Stimulated activated CD8-positive, alpha-beta memory T cell treated with anti-CD3 and anti-CD28 coated beads, Interleukin-12 subunit alpha, Interleukin-12 subunit beta, amount 100 ng/mL, for 1 hour (primary cell): ENCODE results near the gene U2AF2.

Source experiments
- DNase-seq: peaks from one replicate; pipeline ENCODE4 v3.0.0-alpha.2; 2020; ENCODE audit warnings: low read depth

U2AF2 gene

DNA sequence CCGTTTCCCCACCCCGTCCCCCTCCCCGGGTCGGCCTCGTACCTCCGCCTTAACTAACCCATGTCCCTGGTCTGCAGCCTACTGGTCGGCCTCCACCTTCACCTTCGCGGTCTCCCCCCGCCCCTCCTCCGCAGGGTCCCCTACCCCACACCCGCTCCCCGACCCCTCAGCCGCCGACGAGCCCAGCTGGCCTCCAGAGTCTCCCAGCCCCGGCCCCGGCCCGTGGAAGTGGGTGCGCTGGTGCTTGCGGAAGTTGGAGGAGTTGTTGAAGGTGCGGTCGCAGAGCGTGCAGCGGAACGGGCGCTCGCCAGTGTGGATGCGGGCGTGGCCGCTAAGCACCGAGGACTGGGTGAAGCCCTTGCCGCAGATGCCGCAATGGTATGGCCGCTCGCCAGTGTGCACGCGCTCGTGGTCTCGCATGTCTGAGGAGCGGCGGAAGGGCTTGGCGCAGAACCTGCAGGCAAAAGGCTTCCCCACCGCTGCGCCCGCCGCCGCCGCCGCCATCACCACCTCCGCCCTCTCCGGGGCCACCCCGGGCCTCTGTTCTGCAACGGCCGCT lies 33.1 kb upstream of the U2AF2 start:
- DNase-seq = no peak

DNA sequence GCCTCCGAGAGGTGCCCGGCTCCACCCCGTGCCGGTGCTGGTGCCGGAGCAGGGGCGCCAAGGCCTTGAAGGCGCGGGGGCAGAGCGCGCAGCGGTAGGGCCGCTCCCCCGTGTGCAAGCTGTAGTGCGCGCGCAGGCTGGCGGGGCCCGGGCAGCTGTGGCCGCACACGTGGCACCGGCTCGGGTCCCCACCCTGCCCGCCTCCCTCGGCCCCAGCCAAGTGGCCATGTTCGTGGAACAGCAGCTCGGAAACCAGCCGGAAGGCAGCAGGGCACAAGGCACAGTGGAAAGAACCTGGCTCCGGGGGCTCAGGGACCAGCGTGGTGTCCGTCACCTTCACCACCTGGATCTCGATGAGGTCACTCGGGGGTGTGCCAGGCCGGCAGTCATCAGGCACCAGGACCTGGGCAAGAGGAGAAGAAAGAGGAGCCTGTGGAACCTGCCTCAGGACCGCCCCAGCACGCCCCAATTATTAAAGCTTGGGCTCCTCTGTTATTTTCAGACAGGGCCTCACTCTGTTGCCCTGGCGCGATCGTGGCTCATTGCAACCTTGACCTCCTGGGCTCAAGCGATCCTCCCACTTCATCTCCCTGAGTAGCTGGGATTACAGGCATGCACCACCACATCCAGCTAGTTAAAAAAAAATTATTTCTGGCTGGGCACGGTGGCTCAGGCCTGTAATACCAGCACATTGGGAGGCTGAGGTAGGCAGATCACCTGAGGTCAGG lies 32.4 kb upstream of the U2AF2 start:
- DNase-seq = no peak

- DNase-seq = no peak
These were observed 31.7 kb upstream of the U2AF2 start for GRCh38 chr19:55623130-55623529.

GRCh38 chr19:55623561-55623960 lies 31.3 kb upstream of the U2AF2 start:
- no peak for DNase-seq

- DNase-seq = peak; percentile 92
These were observed 30.5 kb upstream of the U2AF2 start, which contains the start of gene ZNF784 for GRCh38 chr19:55624109-55625003. TSS of gene ZNF784 (minus strand) at chr19:55624566. CDS start at chr19:55624561, 5 bp downstream.

- no peak for DNase-seq
These were observed 29.9 kb upstream of the U2AF2 start for GRCh38 chr19:55625004-55625326.

- no peak for DNase-seq
These were observed 28.5 kb upstream of the U2AF2 start for GRCh38 chr19:55626350-55626749.

DNA sequence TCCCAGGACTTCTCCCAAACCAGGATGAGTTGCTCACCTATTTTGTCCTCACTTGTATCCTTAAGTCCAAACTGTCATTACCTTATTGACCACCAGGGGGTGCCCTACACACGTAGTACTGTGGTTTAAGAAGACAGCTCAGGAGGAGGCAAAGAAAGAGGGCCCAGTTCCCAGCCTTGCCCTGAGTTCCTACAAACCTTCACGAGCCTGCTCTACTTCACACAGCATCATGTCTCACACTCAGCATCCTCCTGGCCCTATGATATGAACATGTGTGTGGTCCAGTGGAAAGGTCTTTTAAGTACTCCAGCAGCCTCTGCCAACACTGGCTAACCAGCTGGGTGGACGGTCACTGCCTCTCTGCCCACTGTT lies 22.4 kb upstream of the U2AF2 start:
- DNase-seq = peak; percentile 83

- DNase-seq = no peak
These were observed 21.0 kb upstream of the U2AF2 start for GRCh38 chr19:55633861-55634260.

DNA sequence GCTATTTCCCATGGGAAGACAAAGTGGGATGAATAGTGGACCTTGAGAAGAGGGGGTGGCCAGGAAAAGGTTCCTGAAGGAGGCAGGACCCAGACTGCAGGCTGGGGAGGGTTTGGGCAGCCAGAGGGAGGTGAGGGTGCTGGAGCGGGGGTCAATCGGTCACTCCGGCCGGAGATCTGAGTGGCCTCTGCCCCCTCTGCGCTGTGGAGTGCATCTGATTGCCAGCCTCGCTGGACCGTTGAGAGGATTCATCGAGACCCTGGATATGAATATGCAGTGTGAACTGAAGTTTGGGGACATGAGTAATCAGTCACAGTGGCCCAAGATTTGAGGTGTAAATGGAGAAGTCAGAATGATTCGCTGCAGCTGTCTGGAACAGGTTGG lies 19.5 kb upstream of the U2AF2 start:
- no peak for DNase-seq

GRCh38 chr19:55635856-55636440 lies 18.9 kb upstream of the U2AF2 start:
- no peak for DNase-seq

- no peak for DNase-seq
These were observed 18.1 kb upstream of the U2AF2 start for GRCh38 chr19:55636723-55637122.

DNA sequence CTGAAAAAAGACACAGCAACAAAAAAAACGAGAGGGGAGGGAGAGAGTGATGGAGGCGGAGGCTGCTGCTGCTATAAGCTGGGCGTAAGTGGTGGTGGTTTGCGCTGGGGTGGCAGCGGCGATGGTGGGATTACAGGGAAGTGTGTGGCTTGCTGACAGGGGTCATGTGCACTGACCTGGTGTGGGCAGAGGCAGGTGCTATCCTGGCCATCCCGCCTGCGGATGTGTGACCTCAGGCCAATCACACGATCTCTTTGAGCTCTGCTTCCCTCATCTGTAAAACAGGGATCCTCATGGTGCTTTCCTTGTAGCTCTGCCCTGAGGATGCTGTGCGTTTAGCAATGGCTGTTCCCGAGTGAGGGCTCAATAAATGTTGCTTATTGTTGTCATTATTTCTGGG lies 17.3 kb upstream of the U2AF2 start:
- no peak for DNase-seq

GRCh38 chr19:55638864-55639359 lies 15.9 kb upstream of the U2AF2 start:
- DNase-seq = no peak

DNA sequence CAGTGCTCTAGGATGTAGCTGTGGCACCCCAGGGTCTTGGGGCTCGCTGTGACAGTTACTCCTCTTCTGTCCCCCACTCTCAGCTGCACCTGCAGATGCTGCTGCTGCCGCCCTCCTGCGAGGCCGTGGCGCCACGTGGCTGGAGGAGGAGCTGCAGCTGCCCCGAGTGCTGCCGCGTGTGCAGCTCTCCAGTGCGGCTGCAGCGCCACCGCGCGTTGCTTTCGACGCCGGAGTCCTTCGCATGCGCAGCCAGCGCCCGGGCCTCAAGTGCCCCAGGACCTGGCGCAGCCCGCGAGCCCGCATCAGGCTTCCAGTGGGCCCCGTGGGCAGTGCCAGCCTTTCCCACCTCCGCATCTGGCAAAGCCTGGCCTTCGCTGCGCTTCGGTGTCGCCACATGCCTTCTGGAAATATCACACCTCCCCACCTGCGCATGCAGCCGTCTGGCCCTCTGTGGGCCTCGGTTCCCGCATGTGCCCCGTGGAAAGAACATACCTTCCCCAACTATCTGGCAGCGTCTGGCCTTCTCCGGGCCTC lies 14.7 kb upstream of the U2AF2 start:
- no peak for DNase-seq

GRCh38 chr19:55640577-55641425 lies 14.0 kb upstream of the U2AF2 start, which contains the start of gene ZNF580:
TSS of gene ZNF580 (plus strand) at chr19:55641002. CDS start at chr19:55642509, 1,507 bp downstream.
- no peak for DNase-seq

DNA sequence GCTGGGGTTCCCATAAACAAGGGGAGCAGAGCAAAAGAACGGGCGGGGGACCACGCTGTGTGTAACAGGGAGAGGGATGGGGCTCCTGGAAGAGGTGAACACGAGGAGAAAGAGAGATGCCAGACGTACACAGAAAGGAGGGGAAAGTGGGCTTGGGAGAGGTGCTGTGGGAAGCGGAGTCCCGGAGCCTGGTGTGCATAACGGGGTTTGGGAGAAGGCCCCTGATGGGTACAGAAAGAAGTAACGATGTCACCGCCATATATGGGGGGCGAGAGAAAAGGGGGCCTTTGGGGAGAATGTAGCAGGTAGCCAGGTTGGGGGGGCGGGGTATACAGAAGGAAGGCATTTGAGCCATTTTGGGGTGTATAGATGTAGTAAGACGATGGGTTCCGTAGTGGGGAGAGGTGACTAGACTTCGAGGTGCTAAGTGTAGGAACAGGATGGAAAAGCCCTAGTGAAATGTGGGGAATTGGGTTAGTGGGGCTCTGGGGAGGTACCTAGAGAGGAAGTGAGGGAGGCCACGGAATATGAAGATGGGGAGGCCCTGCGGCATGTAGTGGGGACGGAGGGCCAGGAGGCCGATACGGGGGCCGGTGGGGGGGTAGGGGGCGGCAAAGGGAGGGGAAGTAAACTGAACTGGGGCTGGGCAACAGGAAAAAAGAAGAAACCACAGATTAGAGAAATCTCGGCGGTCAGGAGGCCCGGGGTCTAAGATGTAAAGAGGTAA lies 13.2 kb upstream of the U2AF2 start:
- no peak for DNase-seq

DNA sequence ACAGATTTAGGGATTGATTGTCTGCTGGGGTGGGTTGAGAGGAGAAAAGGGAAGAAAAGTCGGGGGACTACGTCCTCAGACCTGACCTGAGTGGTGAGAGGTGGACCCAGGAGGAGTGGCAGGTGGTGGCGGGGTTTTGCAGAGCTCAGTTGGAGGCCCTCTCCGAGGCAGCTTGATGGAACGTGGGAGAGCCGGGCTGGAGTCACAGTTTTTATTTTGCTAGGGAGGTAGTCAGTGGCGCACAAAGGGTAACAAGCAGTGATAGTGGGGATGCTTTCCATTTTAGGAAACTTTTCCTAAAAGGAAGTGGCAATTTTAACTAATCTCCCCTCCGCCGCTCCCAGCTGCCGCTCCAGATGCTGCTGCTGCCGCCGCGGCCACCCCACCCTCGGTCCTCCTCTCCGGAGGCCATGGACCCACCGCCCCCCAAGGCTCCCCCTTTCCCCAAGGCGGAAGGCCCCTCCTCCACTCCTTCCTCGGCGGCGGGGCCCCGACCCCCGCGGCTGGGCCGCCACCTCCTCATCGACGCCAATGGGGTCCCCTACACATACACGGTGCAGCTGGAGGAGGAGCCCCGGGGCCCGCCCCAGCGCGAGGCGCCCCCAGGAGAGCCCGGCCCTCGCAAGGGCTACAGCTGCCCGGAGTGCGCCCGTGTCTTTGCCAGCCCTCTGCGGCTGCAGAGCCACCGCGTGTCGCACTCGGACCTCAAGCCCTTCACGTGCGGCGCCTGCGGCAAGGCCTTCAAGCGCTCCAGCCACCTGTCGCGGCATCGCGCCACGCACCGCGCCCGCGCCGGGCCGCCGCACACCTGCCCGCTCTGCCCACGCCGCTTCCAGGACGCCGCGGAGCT lies 12.5 kb upstream of the U2AF2 start:
- DNase-seq = no peak

GRCh38 chr19:55643003-55643886 lies 11.6 kb upstream of the U2AF2 start, which contains the start of gene ZNF581:
TSS of gene ZNF581 (plus strand) at chr19:55643649. CDS start at chr19:55644572, 923 bp downstream.
- peak; percentile 60 for DNase-seq
